Mesenchymal stem cell (in vitro differentiated cells and primary cell): Measurements from ENCODE around the gene MYL4.

Source experiments
- DNase-seq: peaks from one replicate; pipeline ENCODE4 v3.0.0-alpha.2; 2013
- H2AFZ ChIP-seq: one replicate; pipeline ENCODE4 v1.6.1; 2013; ENCODE audit warnings: low read depth, mild to moderate bottlenecking, control low read depth, inconsistent platforms, low read length, moderate library complexity
- H2AK5ac ChIP-seq: 2 replicates; pipeline ENCODE4 v1.6.1; 2013; ENCODE audit warnings: low read length, moderate library complexity, mild to moderate bottlenecking, inconsistent platforms; ENCODE audit not compliant: severe bottlenecking
- H2BK120ac ChIP-seq: one replicate; pipeline ENCODE4 v1.6.1; 2013; ENCODE audit warnings: low read depth, mild to moderate bottlenecking, inconsistent platforms, low read length, moderate library complexity
- H2BK12ac ChIP-seq, 2 experiments: one replicate each; pipeline ENCODE4 v1.6.1; 2013; ENCODE audit warnings: inconsistent platforms in 2 of 2, low read length in 2 of 2, mild to moderate bottlenecking in 2 of 2, moderate library complexity in 2 of 2, control low read depth in 1 of 2
- H2BK15ac ChIP-seq: one replicate; pipeline ENCODE4 v1.6.1; 2013; ENCODE audit warnings: mild to moderate bottlenecking, low read depth, inconsistent platforms; ENCODE audit not compliant: poor library complexity, severe bottlenecking
- H2BK5ac ChIP-seq: 2 replicates; pipeline ENCODE4 v1.6.1; 2013; ENCODE audit warnings: low read depth, mild to moderate bottlenecking, low read length, control low read depth, inconsistent platforms; ENCODE audit not compliant: poor library complexity, severe bottlenecking
- H3K14ac ChIP-seq, 2 experiments: one replicate each; pipeline ENCODE4 v1.6.1; 2013; ENCODE audit warnings: inconsistent platforms in 2 of 2, low read length in 2 of 2, control low read depth in 1 of 2, mild to moderate bottlenecking in 1 of 2, moderate library complexity in 1 of 2
- H3K18ac ChIP-seq, 2 experiments: one replicate each; pipeline ENCODE4 v1.6.1; 2013; ENCODE audit warnings: inconsistent platforms in 2 of 2, low read length in 2 of 2, control low read depth in 1 of 2, low read depth in 1 of 2, mild to moderate bottlenecking in 1 of 2
- H3K23ac ChIP-seq, 2 experiments: one replicate each; pipeline ENCODE4 v1.6.1; 2013; ENCODE audit warnings: inconsistent platforms in 2 of 2, low read length in 2 of 2, mild to moderate bottlenecking in 2 of 2, moderate library complexity in 2 of 2, control low read depth in 1 of 2
- H3K27ac ChIP-seq: 2 replicates; pipeline ENCODE4 v1.5.1; 2013; ENCODE audit warnings: mild to moderate bottlenecking, moderate library complexity, low read length, control low read depth, inconsistent platforms; ENCODE audit not compliant: poor library complexity, severe bottlenecking
- H3K27me3 ChIP-seq, 2 experiments: 2 replicates each; pipeline versions ENCODE4 v1.6.1 to v1.7.0; 2013; ENCODE audit warnings: low read length in 2 of 2, mild to moderate bottlenecking in 2 of 2, moderate library complexity in 2 of 2, control low read depth in 1 of 2, inconsistent platforms in 1 of 2; ENCODE audit not compliant: control insufficient read depth in 1 of 2, insufficient read depth in 1 of 2
- H3K36me3 ChIP-seq, 2 experiments: 2 replicates each; pipeline versions ENCODE4 v1.6.1 to v1.7.0; 2013; ENCODE audit warnings: low read length in 2 of 2, control low read depth in 1 of 2, inconsistent platforms in 1 of 2, low read depth in 1 of 2, mild to moderate bottlenecking in 1 of 2; ENCODE audit not compliant: insufficient read depth in 2 of 2, control insufficient read depth in 1 of 2
- H3K4ac ChIP-seq, 2 experiments: one replicate each; pipeline ENCODE4 v1.6.1; 2013; ENCODE audit warnings: inconsistent platforms in 2 of 2, low read length in 2 of 2, mild to moderate bottlenecking in 2 of 2, moderate library complexity in 2 of 2, control low read depth in 1 of 2, low read depth in 1 of 2
- H3K4me1 ChIP-seq: 2 replicates; pipeline ENCODE4 v1.6.1; 2013; ENCODE audit warnings: low read depth, low read length, control low read depth; ENCODE audit not compliant: control insufficient read depth, insufficient read depth
- H3K4me2 ChIP-seq: 2 replicates; pipeline ENCODE4 v1.6.1; 2013; ENCODE audit warnings: low read length, mild to moderate bottlenecking, inconsistent platforms; ENCODE audit not compliant: poor library complexity, severe bottlenecking
- H3K4me3 ChIP-seq, 2 experiments: 2 replicates each; pipeline versions ENCODE4 v1.5.1 to v1.7.0; 2013; ENCODE audit warnings: low read length in 2 of 2, mild to moderate bottlenecking in 2 of 2, control low read depth in 1 of 2, low read depth in 1 of 2; ENCODE audit not compliant: insufficient read depth in 1 of 2
- H3K79me1 ChIP-seq: replicated peaks from 2 replicates; pipeline ENCODE4 v1.6.1; 2013; ENCODE audit warnings: mild to moderate bottlenecking, control low read depth, low read length, inconsistent platforms; ENCODE audit not compliant: poor library complexity, severe bottlenecking
- H3K9ac ChIP-seq: 2 replicates; pipeline ENCODE4 v1.7.0; 2013; ENCODE audit warnings: mild to moderate bottlenecking, low read length, moderate library complexity
- H3K9me3 ChIP-seq: 2 replicates; pipeline ENCODE4 v1.7.0; 2013; ENCODE audit warnings: mild to moderate bottlenecking, low read length; ENCODE audit not compliant: control insufficient read depth
- H4K8ac ChIP-seq: one replicate; pipeline ENCODE4 v1.6.1; 2013; ENCODE audit warnings: inconsistent platforms, mild to moderate bottlenecking, low read length, moderate library complexity
- H4K91ac ChIP-seq: one replicate; pipeline ENCODE4 v1.6.1; 2013; ENCODE audit warnings: mild to moderate bottlenecking, low read length, inconsistent platforms
- WGBS: methylation state at CpG from one replicate; pipeline ENCODE4 v1.1.7; 2013; ENCODE audit warnings: mixed read lengths; 5-methylcytosine and 5-hydroxymethylcytosine counted together

The MYL4 gene

DNA sequence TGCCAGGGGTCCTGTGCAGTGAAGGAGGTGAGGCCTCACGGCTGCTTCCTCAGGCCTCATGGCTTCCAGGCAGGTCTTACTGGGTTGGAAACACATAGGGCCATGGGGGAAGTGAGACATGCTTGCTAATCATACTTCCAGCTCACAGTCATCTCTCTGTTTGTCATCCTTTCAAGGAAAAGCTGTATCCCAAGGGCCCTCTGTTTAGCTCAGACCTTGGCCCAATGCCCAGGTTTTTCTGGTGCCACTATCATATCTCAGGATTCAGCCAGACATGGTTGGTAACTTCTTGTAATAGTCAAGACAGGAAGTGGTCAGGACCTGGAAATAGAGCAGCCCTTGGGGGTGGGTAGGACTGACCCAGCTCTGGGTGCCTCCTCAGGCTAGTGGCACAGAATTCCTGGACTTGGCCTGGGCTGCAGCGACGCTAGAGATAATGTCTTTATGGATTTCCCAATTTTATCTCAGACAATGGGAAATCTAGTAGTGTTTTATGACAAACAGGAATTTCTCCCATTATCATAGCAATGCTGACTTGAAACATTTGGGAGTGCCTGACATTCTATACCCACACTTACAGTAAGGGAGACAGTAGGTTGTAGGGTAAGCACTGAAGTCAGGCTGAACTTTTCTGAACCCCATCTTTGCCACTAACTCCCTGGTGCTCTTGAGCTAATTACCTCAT lies 31.0 kb downstream of the MYL4 start:
- H2BK12ac ChIP-seq = peak overlapping the region; percentile 33 to 51
- H2BK15ac ChIP-seq = peak overlapping the region; percentile 31
- H2BK120ac ChIP-seq = peak overlapping the region; percentile 20
- H3K9me3 ChIP-seq = peaks cover 6% of the 10 kb centered on the region
- H3K4me2 ChIP-seq = no peak overlapping the region
- no peaks in the 10 kb centered on the region for H3K79me1 ChIP-seq
- H3K14ac ChIP-seq = peak overlapping the region in 1 of 2 experiments; percentile 3
- no peaks in the 10 kb centered on the region for H3K27me3 ChIP-seq
- peak overlapping the region; percentile 89 for H3K27ac ChIP-seq
- H2AK5ac ChIP-seq = peak overlapping the region; percentile 75
- H2BK5ac ChIP-seq = peak overlapping the region; percentile 89
- peaks cover 29% of the 10 kb centered on the region for H3K4me1 ChIP-seq
- H3K23ac ChIP-seq = no peak overlapping the region
- H3K4ac ChIP-seq = peak overlapping the region; percentile 9 to 50
- H3K36me3 ChIP-seq = no peaks in the 10 kb centered on the region
- peak overlapping the region; percentile 79 for H4K8ac ChIP-seq
- no peak overlapping the region for H3K4me3 ChIP-seq
- peak overlapping the region; percentile 80 to 83 for H3K18ac ChIP-seq
- H3K9ac ChIP-seq = peak overlapping the region; percentile 64
- peak overlapping the region; percentile 97 for H4K91ac ChIP-seq
- DNase-seq = peak; percentile 98
- H2AFZ ChIP-seq = no peak overlapping the region
- WGBS = no CpG with 5 or more reads among the region's 3 CpGs

- H3K9me3 ChIP-seq = peaks cover 6% of the 10 kb centered on the region
- peak overlapping the region; percentile 54 for H2BK120ac ChIP-seq
- peak overlapping the region; percentile 4 to 67 for H3K18ac ChIP-seq
- peak overlapping the region in 1 of 2 experiments; percentile 63 for H3K4ac ChIP-seq
- H2AK5ac ChIP-seq = peak overlapping the region; percentile 92
- no peaks in the 10 kb centered on the region for H3K36me3 ChIP-seq
- H3K4me1 ChIP-seq = peaks cover 29% of the 10 kb centered on the region
- H3K9ac ChIP-seq = peak overlapping the region; percentile 40
- peak overlapping the region; percentile 5 for H4K8ac ChIP-seq
- peak overlapping the region; percentile 77 for H4K91ac ChIP-seq
- peak overlapping the region; percentile 89 for H3K27ac ChIP-seq
- H3K27me3 ChIP-seq = no peaks in the 10 kb centered on the region
- no peak overlapping the region for H3K4me2 ChIP-seq
- H2BK12ac ChIP-seq = peak overlapping the region; percentile 4 to 87
- H2AFZ ChIP-seq = no peak overlapping the region
- no peak overlapping the region for H3K23ac ChIP-seq
- no peak overlapping the region for H3K14ac ChIP-seq
- peak overlapping the region; percentile 68 for H2BK5ac ChIP-seq
- H3K79me1 ChIP-seq = no peaks in the 10 kb centered on the region
- H3K4me3 ChIP-seq = no peak overlapping the region
- 79% methylated on average over 2 of the region's 3 CpGs for WGBS
- no peak overlapping the region for H2BK15ac ChIP-seq
- no peak for DNase-seq
Measured at GRCh38 chr17:47240806-47241205, 31.7 kb downstream of the MYL4 start.

GRCh38 chr17:47242648-47243047 lies 33.5 kb downstream of the MYL4 start:
- DNase-seq = no peak
- H4K8ac ChIP-seq = no peak overlapping the region
- H3K4ac ChIP-seq = no peak overlapping the region
- H2BK12ac ChIP-seq = peak overlapping the region in 1 of 2 experiments; percentile 22
- no peak overlapping the region for H3K23ac ChIP-seq
- no peak overlapping the region for H3K18ac ChIP-seq
- H2BK5ac ChIP-seq = no peak overlapping the region
- peak overlapping the region; percentile 44 for H2AK5ac ChIP-seq
- no peaks in the 10 kb centered on the region for H3K9me3 ChIP-seq
- H3K79me1 ChIP-seq = no peaks in the 10 kb centered on the region
- 90% methylated on average over 2 of the region's 2 CpGs for WGBS
- H3K4me2 ChIP-seq = no peak overlapping the region
- no peak overlapping the region for H2BK120ac ChIP-seq
- no peak overlapping the region for H2AFZ ChIP-seq
- no peaks in the 10 kb centered on the region for H3K36me3 ChIP-seq
- peaks cover 18% of the 10 kb centered on the region for H3K4me1 ChIP-seq
- no peak overlapping the region for H2BK15ac ChIP-seq
- H3K27me3 ChIP-seq = no peaks in the 10 kb centered on the region
- H3K4me3 ChIP-seq = no peak overlapping the region
- no peak overlapping the region for H3K14ac ChIP-seq
- H3K9ac ChIP-seq = no peak overlapping the region
- no peak overlapping the region for H4K91ac ChIP-seq
- H3K27ac ChIP-seq = no peak overlapping the region

GRCh38 chr17:47243737-47244598 lies 34.8 kb downstream of the MYL4 start:
- H3K4me2 ChIP-seq = no peak overlapping the region
- H2BK15ac ChIP-seq = no peak overlapping the region
- no peak overlapping the region for H3K4ac ChIP-seq
- no peak overlapping the region for H2AFZ ChIP-seq
- no peaks in the 10 kb centered on the region for H3K27me3 ChIP-seq
- H2BK120ac ChIP-seq = no peak overlapping the region
- no peak overlapping the region for H4K91ac ChIP-seq
- H2BK12ac ChIP-seq = peak overlapping the region; percentile 1 to 87
- H3K23ac ChIP-seq = no peak overlapping the region
- no peak overlapping the region for H2BK5ac ChIP-seq
- no peak for DNase-seq
- no peak overlapping the region for H3K27ac ChIP-seq
- peak overlapping the region; percentile 1 for H3K9ac ChIP-seq
- H3K14ac ChIP-seq = peak overlapping the region in 1 of 2 experiments; percentile 53
- H3K4me1 ChIP-seq = peaks cover 7% of the 10 kb centered on the region
- no peaks in the 10 kb centered on the region for H3K36me3 ChIP-seq
- no peak overlapping the region for H4K8ac ChIP-seq
- H3K4me3 ChIP-seq = no peak overlapping the region
- no peaks in the 10 kb centered on the region for H3K79me1 ChIP-seq
- WGBS = 92% methylated on average over 9 of the region's 9 CpGs
- H3K18ac ChIP-seq = no peak overlapping the region
- H2AK5ac ChIP-seq = peak overlapping the region; percentile 5
- H3K9me3 ChIP-seq = no peaks in the 10 kb centered on the region
